ENCODE results near the gene DHRSX. TPM values are rescaled to one million over a fixed set of nuclear protein-coding genes. Genes with fewer than 3 reads are reported as not detected.
A peak's percentile ranks its signal among the peaks of the same experiment; 100 is the strongest.
"Not testable (repeated sequence)": the region's sequence is repeated elsewhere in the genome, so short reads cannot be mapped to it uniquely, and the experiment has no call there.

Gene DHRSX
- total RNA-seq, 1 experiment from 2014 or later = 24.5 TPM

DNA sequence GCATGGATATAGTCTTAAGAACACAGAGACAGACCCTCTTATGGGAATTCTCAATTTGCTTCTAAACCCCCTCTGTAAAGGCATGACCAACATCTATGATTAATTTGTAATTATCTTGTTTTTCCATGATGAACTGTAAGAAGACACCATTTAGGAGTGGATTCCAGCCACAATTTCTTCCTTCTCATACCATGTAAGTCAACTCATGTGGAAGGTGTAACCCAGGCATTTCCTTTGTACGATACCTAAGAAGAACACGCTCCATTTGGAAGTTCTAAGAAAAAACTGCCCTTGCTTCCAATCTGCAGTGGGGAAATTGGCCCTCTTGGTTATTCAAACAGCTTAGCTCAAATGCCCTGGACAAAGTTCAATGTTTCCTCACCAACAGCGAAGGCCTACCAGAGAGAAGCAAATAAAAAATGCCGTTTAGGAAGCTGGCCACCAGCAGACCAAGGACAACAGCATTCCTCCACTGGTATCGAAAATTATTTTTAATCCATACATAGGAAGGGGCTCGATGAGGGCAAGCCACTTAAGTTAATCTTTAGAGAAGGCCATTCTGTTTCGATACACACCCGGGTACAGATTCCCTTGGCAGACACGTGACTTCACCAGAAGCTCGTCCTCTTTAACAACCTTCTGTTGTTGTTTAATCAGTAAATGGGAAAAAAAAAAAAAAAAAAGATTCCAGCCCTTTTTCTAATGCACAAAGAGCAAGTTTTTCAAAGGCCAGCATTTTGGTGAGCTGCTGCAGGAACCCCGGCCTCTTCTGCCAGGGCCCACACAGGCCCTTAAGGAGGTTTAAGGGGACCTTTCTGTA lies 2.6 kb downstream of the DHRSX start:
- DNase-seq (ENCODE audit: low read depth) = peak; percentile 36

DNA sequence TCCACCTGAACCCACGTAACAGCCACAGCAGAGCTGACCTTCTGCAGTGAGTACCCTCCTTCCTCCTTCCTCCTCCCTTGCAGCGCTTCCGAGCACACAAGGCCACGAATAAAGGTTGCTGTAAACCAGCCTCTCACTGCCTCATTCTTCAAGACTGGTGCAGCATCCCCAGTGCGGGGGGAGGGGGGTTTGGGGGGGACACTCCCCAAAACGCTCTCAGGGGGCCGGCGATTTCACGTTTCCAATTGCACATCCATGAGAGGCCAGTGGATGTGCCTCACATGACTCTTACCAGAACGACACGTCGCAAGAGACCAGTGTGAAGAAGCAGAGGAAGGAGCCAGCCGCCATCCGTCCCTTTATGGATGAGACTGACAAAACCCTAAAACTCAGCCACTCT lies 5.2 kb downstream of the DHRSX start:
- no peak for DNase-seq (ENCODE audit: low read depth)

DNA sequence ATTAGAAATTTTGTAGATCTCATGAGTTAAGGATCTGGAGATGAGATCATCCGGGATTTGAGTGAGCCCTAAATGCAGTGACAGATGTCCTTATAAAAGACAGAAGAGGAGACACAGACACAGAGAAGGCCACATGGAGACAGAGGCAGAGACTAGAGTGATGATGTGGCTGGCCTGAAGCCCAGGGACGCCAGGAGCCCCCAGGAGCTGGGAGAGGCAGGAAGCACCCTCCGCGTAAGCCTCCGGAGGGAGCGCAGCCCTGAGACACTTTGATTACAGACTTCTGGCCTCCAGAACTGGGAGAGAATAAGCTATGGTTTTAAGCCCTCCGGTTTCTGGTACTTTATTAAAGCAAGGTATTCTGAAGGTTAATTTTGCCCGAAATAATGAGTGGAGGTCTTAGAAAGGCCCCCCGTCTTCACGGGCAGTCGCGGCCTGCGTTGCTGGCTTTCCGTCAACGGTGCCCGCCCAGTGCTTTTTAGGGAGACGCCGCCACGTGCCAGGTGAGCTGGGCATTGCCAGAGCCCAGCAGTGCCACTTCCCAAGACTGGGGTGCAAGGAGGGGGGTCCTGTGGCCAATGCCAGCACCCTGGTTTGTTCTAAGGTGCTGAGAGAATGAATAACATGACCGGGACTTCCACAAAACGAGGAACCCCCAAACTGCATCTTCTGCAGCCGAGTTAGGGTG lies 8.1 kb downstream of the DHRSX start:
- DNase-seq (ENCODE audit: low read depth) = no peak

DNA sequence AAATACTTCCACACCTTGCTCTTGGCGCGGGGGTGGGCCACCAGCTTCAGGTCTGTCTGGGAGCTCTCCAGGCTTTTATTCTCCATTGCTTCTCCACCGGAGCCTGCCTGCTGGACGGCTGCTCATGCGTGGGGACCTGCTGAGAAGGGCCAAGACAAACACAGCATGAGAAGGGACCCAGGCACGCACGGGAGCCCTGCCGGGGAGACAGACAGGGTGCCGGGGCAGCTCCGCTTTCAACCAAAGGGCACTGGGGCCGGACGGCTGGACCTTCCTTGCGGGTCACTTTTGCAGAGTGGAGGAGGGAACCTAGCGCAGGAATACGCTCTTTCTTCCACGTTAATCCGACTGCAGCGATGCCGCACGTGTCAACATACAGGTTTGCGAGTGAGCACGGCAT lies 10.1 kb downstream of the DHRSX start:
- DNase-seq (ENCODE audit: low read depth) = no peak

DNA sequence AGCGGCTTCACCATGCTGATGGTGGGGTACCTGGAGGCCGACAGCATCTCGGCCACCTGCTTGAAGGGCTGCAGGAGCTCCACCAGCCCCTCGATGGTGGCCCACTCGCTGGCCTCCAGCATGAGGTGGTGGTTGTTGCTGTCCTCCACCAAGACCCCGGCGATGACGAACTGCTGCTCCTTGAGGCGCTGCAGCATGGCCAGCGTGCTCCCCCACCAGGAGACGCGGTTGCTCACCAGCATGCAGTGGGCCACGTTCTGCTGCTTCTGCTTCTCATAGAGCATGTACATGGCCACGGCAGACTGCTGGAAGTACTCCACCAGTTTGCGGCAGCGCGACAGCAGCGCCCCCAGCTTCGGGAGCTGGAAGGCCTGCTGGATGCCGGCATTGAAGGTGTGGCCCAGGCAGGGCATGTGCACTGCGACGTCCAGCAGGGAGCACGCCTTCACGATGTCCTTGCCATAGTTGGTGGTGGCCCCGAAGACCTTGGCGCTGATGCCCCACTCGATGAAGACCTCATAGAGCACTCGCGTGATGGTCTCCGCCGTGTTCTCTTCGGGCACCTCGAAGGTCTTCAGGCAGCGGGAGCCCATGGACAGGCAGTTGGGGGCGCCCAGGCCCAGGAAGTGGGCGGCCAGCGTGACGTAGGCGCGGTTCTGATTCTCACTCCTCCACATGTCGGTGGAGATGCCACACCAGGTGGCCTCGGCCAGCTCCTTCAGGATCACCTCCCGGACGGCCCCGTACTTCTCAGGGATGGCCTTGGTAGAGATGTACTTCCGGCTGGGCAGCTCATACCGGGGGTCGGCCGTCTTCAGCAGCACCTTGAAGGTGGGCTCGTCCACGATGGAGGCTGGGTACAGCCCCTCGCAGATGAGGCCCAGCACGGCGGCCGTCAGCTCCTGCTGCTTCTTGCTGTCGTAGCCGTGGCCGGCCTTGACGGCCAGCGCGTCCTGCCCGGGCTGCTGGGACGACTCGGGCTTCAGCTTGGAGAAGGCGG lies 11.0 kb downstream of the DHRSX start:
- no peak for DNase-seq (ENCODE audit: low read depth)

DNA sequence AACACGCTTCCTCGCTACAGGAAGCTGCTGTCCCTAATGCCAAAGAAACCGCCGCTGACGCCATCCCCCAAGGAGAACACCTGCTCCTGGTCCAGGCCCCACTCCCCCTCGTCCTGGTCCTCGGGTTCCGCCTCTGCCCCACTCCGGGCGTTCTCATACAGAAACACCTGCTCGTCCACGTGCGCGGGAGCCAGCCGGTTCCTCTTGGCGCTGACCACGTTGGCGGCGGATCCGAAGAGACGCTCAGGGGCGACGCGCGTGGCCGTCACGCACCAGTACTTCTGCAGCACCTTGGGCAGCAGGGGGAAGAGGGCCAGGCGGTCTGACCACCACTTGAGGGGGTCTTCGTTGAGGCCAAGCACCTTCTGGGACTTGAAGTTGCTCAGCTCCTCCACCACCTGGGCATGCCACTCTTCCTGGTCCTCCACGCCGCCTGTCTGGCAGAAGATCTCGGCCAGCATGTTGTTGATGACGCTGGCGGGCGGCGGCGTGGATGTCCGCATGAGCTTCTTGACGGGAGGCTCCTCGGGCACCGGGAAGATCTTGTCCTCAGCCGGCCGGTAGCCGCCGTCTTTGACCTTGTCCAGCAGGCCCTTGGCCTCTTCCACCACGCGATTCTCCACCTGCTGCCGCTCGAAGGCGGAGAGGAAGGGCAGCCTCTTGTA lies 12.0 kb downstream of the DHRSX start:
- DNase-seq (ENCODE audit: low read depth) = no peak

DNA sequence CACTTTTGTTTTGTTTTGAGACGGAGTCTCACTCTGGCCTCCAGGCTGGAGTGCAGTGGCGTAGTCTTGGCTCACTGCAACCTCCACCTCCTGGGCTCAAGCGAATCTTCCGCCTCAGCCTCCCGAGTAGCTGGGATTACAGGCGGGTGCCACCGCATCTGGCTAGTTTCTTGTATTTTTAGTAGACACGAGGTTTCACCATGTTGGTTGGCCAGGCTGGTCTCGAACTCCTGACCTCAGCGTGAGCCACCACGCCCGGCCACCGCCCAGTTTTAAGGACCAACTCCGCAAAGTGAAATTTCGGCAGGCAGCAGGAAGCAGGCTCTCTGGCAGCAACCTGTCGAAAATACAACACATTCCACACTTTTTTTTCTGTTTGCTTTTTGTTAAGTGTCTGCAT lies 13.4 kb downstream of the DHRSX start:
- no peak for DNase-seq (ENCODE audit: low read depth)

DNA sequence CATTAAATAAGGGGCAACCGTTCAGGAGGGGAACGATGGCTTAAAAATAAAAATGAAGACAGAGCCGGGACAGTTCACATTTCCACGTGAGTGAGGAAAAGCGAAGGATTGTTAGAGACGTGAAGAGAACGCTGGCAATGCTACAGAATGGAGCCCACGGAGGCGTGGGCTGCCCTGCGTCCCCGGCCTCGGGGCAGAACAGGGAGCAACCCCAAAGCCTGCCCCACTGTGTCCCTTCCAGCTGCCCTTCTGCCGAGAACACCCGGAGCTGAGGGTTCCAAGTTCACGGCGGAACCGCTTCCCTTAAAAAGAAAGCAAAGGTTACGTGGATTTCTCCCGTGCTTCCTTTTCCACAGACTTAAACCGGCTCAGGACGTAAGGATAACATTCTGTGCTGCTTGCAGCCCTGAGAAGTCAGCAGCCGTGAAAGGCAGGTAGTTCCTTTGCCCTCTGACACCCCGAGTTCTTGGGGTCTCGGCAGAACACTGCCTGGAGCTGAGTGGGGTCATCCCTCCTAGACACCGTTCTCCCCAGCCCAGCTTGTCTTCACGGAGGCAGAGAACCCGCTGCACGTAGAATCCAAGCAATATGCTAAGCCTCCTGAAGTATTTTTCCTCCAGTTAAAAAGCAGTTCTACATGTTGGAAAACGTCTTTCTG lies 14.2 kb downstream of the DHRSX start:
- DNase-seq (ENCODE audit: low read depth) = no peak

DNA sequence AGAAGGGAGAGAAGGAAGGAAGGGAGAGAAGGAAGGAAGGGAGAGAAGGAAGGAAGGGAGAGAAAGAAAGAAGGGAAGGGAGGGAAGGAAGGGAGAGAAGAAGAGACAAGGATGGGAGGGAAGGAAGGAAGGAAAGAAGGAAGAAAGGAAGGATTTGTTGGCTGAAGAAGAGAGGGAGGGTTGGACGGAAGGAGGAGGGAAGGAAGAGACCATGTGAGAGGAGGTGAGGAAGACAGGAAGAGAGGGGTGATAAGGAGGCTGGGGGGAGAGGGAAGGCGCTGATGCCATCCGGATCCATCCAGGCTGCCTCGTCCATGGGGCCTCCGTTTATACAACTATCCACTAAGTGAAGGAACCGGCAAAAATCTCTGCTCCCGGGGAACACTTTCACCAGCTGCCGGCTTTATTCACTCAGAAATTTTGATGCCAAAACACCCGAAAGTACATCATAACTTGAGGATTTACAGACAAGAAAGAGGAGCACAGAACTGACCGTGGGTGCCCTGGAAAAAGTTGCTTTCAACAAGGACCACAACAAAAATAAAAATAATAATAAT lies 14.9 kb downstream of the DHRSX start:
- DNase-seq (ENCODE audit: low read depth) = no peak

DNA sequence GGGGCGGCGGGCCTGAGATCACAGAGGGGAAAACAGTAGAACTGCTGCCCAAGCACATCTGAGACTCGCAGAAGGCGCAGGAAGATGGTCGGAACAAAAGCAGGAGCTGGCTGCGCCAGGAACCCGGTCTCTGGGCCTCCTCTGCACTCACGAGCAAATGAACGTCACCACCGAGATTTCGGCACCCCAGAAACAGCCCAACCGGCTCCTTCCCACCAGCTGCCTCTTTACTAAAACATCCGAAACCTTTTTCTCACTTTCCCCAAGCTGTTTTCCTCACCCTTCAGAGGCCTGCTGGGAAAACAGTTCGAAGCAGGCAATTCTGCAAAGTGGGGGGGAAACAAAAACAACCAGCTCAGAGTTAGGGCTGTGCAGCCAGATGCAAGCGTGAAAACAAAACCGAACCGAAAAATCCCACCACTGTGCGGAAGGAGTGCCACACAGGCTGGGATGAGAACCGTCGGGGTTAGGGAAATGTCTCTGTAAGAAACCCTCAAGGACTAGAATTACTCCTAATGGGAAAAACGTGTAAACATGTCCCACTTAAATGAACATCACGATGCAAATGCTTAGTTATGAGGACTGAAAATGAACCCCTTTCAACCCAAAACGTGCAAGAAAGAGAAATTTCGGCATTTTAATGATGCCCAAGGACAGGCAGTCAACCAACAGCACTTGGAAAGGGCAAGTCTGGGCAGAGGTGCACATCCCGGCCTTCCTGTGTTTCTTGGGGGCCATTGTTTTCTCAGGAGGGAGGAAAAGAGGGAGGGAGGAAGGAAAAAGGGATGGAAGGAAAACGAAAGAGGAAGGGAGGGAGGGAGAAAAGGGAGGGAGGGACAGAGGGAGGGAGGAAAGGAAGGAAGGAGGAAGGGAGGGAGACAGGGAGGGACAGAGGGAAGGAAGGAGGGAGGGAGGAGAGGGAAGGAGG lies 15.8 kb downstream of the DHRSX start:
- no peak for DNase-seq (ENCODE audit: low read depth)

DNA sequence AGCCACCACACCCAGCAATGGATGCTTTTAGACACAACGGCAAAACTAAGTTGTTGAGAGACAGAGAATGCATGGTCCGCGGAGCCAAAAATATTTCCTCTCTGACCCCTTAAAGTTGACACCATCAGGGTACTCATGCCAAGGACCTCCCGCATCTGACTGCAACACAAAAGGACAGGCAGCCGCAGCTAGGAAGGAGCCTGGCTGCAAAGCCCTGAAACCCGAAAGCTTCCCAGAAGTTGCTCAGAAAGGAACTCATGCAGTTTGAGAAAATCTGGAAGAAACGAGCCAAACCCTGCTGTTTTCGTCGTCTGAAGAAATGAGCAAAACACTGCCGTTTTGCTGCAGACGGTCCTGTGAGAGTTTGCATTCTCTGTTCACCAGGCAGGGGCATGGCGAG lies 16.5 kb downstream of the DHRSX start:
- no peak for DNase-seq (ENCODE audit: low read depth)

DNA sequence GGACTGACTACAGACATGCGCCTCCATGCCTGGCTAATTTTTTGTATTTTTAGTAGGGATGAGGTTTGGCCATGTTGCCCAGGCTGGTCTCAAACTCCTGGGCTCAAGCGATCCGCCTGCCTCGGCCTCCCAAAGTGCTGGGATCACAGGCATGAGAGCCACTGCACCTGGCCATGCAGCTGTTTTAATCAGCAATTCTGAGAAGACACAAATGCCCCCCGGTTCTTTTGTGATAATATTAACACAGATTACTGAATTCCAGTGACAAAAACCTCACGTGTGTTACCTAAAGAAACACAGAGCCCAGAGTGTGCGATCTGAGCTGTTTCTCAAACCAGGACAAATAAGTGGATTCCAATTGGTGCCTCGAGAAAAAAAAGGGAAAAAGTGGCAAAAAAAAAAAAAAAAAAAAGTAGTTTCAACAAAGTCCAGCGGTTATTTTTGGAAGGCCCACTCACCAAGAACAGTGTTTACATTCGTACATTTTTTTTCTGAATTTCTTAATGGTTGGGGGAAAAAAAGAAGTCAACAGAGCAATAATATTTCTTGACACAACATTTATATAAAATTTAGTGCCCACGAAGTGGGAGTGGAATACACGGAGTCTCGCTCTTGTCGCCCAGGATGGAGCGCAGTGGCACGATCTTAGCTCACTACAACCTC lies 17.2 kb downstream of the DHRSX start:
- DNase-seq (ENCODE audit: low read depth) = no peak

DNA sequence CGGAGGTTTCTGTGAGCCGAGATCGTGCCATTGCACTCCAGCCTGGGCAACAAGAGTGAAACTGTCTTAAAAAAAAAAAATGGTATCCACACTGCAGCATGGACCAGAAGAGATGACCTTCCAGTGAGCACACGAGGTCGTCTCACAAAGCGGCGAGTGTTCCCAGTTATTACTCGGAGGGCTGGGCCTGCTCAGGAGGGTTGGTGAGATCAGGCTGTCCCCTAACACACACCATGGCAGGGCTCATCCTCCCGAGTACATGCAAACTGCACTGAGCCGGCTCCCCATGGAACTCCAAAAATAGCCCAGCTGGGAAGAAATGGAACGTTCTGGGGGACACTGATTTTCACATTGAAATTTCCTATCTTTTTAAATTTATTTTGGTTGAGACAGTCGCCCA lies 19.2 kb downstream of the DHRSX start:
- DNase-seq (ENCODE audit: low read depth) = not testable (repeated sequence)

DNA sequence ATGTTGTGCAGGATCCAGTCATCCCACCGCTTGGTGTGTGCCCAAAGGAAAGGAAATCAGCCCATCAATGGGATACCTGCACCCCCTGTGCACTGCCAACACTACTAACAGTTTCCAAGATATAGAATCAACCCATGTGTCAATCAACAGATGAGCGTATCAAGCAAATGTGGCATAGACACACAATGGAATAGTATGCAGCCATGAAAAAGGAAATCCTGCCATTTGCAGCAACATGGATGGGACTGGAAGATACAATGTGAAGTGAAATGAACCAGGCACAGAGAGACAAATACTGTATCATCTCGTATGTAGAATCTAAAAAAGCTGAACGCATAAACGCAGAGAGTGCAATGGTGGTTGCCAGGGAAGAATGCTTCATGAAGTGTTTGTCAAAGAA lies 20.8 kb downstream of the DHRSX start:
- DNase-seq (ENCODE audit: low read depth) = not testable (repeated sequence)

DNA sequence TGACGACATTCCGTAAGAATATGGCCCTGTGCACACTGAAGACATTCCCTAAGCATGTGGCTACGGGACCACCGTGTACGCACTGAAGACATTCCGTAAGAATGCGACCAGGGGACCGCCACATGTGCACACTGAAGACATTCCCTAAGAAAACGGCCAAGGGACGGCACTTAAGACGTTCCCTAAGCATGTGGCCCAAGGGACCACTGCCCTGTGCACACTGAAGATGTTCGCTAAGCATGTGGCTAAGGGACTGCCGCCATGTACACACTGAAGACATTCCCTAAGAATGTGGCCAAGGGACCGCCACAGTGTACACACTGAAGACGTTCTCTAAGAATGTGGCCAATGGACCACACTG lies 21.4 kb downstream of the DHRSX start:
- DNase-seq (ENCODE audit: low read depth) = no peak

DNA sequence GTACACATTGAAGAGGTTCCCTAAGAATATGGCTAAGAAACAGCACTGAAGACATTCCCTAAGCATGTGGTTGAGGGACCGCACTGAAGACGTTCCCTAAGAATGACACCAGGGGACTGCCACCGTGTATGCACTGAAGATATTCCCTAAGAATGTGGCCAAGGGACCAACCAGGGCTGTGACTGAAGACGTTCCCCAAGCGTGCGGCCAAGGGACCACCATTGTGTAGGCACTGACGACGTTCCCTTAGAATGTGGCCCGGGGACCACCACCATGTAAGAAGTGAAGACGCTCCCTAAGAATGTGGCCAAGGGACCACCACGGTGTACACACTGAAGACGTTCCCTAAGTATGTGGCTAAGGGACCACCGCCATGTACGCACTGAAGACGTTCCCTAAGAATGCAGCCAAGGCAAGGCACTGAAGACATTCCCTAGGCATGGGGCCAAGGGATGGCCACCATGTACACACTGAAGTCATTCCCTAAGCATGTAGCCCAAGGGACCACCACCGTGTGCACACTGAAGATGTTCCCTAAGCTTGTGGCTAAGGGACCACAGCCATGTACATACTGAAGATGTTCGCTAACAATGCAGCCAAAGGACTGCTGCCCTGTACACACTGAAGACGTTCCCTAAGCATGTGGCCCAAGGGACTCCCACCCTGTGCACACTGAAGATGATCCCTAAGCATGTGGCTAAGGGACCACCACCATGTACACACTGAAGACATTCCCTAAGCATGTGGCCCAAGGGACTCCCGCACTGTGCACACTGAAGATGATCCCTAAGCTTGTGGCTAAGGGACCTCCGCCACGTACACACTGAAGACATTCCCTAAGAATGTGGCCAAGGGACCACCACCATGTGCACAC lies 22.0 kb downstream of the DHRSX start:
- DNase-seq (ENCODE audit: low read depth) = no peak

DNA sequence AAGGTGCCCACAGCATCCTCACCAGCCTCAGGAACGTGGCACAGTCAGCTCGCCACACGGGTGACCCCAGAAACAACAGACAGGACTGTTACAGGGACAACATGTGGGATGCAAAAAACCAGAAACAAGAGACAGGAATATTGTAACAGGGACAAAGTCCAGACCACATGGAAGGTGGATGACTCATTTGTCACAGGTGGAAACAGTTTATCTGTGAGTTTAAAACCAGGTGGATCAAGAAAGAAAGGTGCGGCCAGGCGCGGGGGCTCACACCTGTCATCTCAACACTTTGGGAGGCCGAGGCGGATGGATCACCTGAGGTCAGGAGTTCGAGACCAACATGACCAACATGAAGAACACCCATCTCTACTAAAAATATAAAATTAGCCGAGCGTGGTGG lies 23.5 kb downstream of the DHRSX start:
- DNase-seq (ENCODE audit: low read depth) = not testable (repeated sequence)
